B cell (primary cell): ENCODE data around the gene CCM2. TPM values are rescaled to one million over a fixed set of nuclear protein-coding genes. Genes with fewer than 3 reads are reported as not detected.

Experiments
- ATAC-seq: fragments of 200-7000 bp; cut with Tn5 transposase; one replicate; pipeline ENCODE4 v1.10.0; 2021; ENCODE audit warnings: low read depth, mild to moderate bottlenecking, moderate number of reproducible peaks, moderate library complexity
- CTCF ChIA-PET: fragments of 350-600 bp; sonication (Branson Sonifier 250); formaldehyde crosslinking; loops from one replicate; lab custom pipeline; 2021; ENCODE audit warnings: antibody characterized with exemption, inconsistent platforms; lab: Charles Lee
- POLR2A ChIA-PET: fragments of 350-600 bp; sonication (Branson Sonifier 250); formaldehyde crosslinking; loops from one replicate; lab custom pipeline; 2021; ENCODE audit warnings: antibody characterized with exemption; lab: Charles Lee
- DNase-seq: peaks from one replicate; pipeline ENCODE4 v3.0.0; 2013
- H2AFZ ChIP-seq: 2 replicates; pipeline ENCODE4 v1.6.1; 2012; ENCODE audit warnings: mild to moderate bottlenecking, low read depth, low read length; ENCODE audit not compliant: insufficient read depth, poor library complexity, severe bottlenecking
- H3K27ac ChIP-seq, 2 donors: 1 replicate in 1 of 2; 2 replicates in 1 of 2; pipeline ENCODE4 v1.5.1; 2012 to 2013; ENCODE audit warnings: low read length in 2 of 2, mild to moderate bottlenecking in 2 of 2, moderate library complexity in 1 of 2
- H3K27me3 ChIP-seq, 4 experiments: fragments of 200-600 bp in 1 of 4; sonication (generic) in 1 of 4; replicated peaks in 1 of 4; 1 replicate in 2 of 4; 2 replicates in 2 of 4; pipeline versions ENCODE4 v1.6.1 to v1.7.0; 2013 to 2016; ENCODE audit warnings: low read length in 3 of 4, mild to moderate bottlenecking in 2 of 4, mixed read lengths in 1 of 4, moderate library complexity in 1 of 4; ENCODE audit not compliant: insufficient read depth in 4 of 4, control insufficient read depth in 3 of 4; ENCODE audit errors: control extremely low read depth in 1 of 4
- H3K36me3 ChIP-seq, 2 experiments: replicated peaks in 1 of 2; 1 replicate in 1 of 2; 2 replicates in 1 of 2; pipeline versions ENCODE4 v1.6.1 to v1.7.1; 2013; ENCODE audit warnings: low read length in 1 of 2; ENCODE audit not compliant: insufficient read depth in 2 of 2, control insufficient read depth in 1 of 2; ENCODE audit errors: control extremely low read depth in 1 of 2, extremely low read depth in 1 of 2
- H3K4me1 ChIP-seq, 2 donors: fragments of 200-600 bp in 1 of 2; sonication (generic) in 1 of 2; 1 replicate in 1 of 2; 2 replicates in 1 of 2; pipeline versions ENCODE4 v1.5.1 to v1.6.1; 2013 to 2017; ENCODE audit warnings: low read length in 2 of 2; ENCODE audit not compliant: control insufficient read depth in 2 of 2, insufficient read depth in 2 of 2
- H3K4me2 ChIP-seq: replicated peaks from 2 replicates; pipeline ENCODE3; 2012; ENCODE audit warnings: mild to moderate bottlenecking, low read depth, low read length; ENCODE audit not compliant: poor library complexity, severe bottlenecking
- H3K4me3 ChIP-seq, 5 experiments: fragments of 200-600 bp in 1 of 5; sonication (generic) in 1 of 5; 1 replicate in 3 of 5; 2 replicates in 2 of 5; pipeline versions ENCODE4 v1.5.1 to v1.7.0; 2011 to 2016; ENCODE audit warnings: low read length in 4 of 5, mild to moderate bottlenecking in 4 of 5, low read depth in 2 of 5, control low read depth in 1 of 5, moderate library complexity in 1 of 5; ENCODE audit not compliant: insufficient read depth in 1 of 5; ENCODE audit errors: control extremely low read depth in 1 of 5, extremely low read depth in 1 of 5
- H3K79me2 ChIP-seq: fragments of 200-600 bp; sonication (generic); one replicate; pipeline ENCODE4 v1.6.0; 2016; ENCODE audit warnings: low read length; ENCODE audit not compliant: control insufficient read depth, insufficient read depth
- H3K9ac ChIP-seq: fragments of 200-600 bp; sonication (generic); 2 replicates; pipeline ENCODE4 v1.6.1; 2017; ENCODE audit warnings: mild to moderate bottlenecking, low read length, moderate library complexity
- H3K9me3 ChIP-seq, 3 donors: one replicate each; pipeline versions ENCODE4 v1.6.1 to v1.7.1; 2013; ENCODE audit warnings: low read length in 2 of 3; ENCODE audit not compliant: control insufficient read depth in 2 of 3, insufficient read depth in 1 of 3; ENCODE audit errors: control extremely low read depth in 1 of 3
- H4K20me1 ChIP-seq: 2 replicates; pipeline ENCODE4 v1.6.0; 2012; ENCODE audit warnings: mild to moderate bottlenecking, low read length; ENCODE audit not compliant: insufficient read depth, control insufficient read depth, poor library complexity, severe bottlenecking
- H3K27ac Mint-ChIP-seq: one replicate; pipeline ENCODE4 v1.8.0; 2021; ENCODE audit warnings: mixed read lengths
- H3K27me3 Mint-ChIP-seq: one replicate; pipeline ENCODE4 v1.8.0; 2021; ENCODE audit warnings: mixed read lengths
- H3K4me1 Mint-ChIP-seq: one replicate; pipeline ENCODE4 v1.8.0; 2021; ENCODE audit warnings: mixed read lengths
- H3K4me3 Mint-ChIP-seq: one replicate; pipeline ENCODE4 v1.8.0; 2021; ENCODE audit warnings: mixed read lengths
- H3K9me3 Mint-ChIP-seq: one replicate; pipeline ENCODE4 v1.8.0; 2022; ENCODE audit warnings: mixed read lengths; ENCODE audit not compliant: insufficient read depth
- CTCF ChIP-seq: fragments of 200-600 bp; IDR thresholded peaks from one replicate; pipeline ENCODE4 v1.8.0; 2022; ENCODE audit warnings: antibody characterized with exemption, mild to moderate bottlenecking
- EZH2 ChIP-seq: IDR thresholded peaks from 2 replicates; pipeline ENCODE4 v1.6.1; 2012; ENCODE audit warnings: borderline replicate concordance, low read depth, mild to moderate bottlenecking, moderate library complexity, low read length; ENCODE audit not compliant: insufficient read depth, poor library complexity, severe bottlenecking
- WGBS: methylation state at CpG from one replicate; pipeline ENCODE4 v1.1.5; 2013; ENCODE audit warnings: missing lambda C conversion rate; ENCODE audit not compliant: insufficient coverage; 5-methylcytosine and 5-hydroxymethylcytosine counted together
- intact Hi-C: fragments of 100-400 bp; cut with micrococcal nuclease; formaldehyde crosslinking; loops from one replicate; pipeline ENCODE4 v1.10.0; 2022
- polyA plus RNA-seq: library from polyadenylated mRNA; depleted of rRNA; stranded (reverse); fragments of >200 nt; gene quantifications from 2 replicates; pipeline ENCODE4 v1.2.3, GENCODE V29; 2012
- total RNA-seq, 2 donors: library from RNA; stranded (reverse); fragments of 120-200 nt in 1 of 2; gene quantifications; 1 replicate in 1 of 2; 2 replicates in 1 of 2; pipeline versions ENCODE4 v1.2.3 to v1.2.4, GENCODE V29; 2013 to 2022

CCM2 gene
- total and polyA plus RNA-seq, 2 donors (not counting 1 experiment from before 2014, with no cell fraction given), result 150 to 201 TPM

GRCh38 chr7:45060295-45060694 is 60.3 kb downstream of the CCM2 start:
- Histone ChIP-seq H3K9ac (no peak overlapping the region), H3K4me2 (no peak overlapping the region), H3K4me3 (no peak overlapping the region), H3K4me1 (peaks cover 11 to 14% of the 10 kb centered on the region in 2 donors), H3K9me3 (no peaks in the 10 kb centered on the region), H2AFZ (no peak overlapping the region), H3K36me3 (peaks cover 4 to 48% of the 10 kb centered on the region in 2 experiments), H3K27ac (peak overlapping the region in 1 of 2 donors; percentile 4), H4K20me1 (peaks cover 99% of the 10 kb centered on the region), H3K27me3 (no peaks in the 10 kb centered on the region), H3K79me2 (peaks cover 100% of the 10 kb centered on the region)
- TF ChIP-seq EZH2, result no peak
- TF ChIP-seq CTCF, result no peak
- no peak overlapping the region for H3K4me3 Mint-ChIP-seq
- H3K27ac Mint-ChIP-seq, result peak overlapping the region; percentile 33
- no peaks in the 10 kb centered on the region for H3K9me3 Mint-ChIP-seq
- DNase-seq (no peak), ATAC-seq (no peak)
- 100% methylated on average over 1 of the region's 3 CpGs for WGBS
- ChIA-PET CTCF (no interaction called here), POLR2A (no interaction called here)
- H3K27me3 Mint-ChIP-seq, result no peaks in the 10 kb centered on the region
- intact Hi-C loops, result loop anchor here (5.0 to 10.0 kb wide), 2 partner anchors 33 to 55 kb away; partner anchors contain the start of gene CCM2
- peaks cover 66% of the 10 kb centered on the region for H3K4me1 Mint-ChIP-seq

- Histone ChIP-seq H3K79me2 (peaks cover 100% of the 10 kb centered on the region), H4K20me1 (peaks cover 99% of the 10 kb centered on the region), H3K27me3 (no peaks in the 10 kb centered on the region), H3K36me3 (peaks cover 0 to 58% of the 10 kb centered on the region in 2 experiments), H3K9me3 (no peaks in the 10 kb centered on the region), H2AFZ (no peak overlapping the region), H3K4me2 (no peak overlapping the region), H3K9ac (no peak overlapping the region), H3K4me1 (peaks cover 11 to 14% of the 10 kb centered on the region in 2 donors), H3K4me3 (no peak overlapping the region), H3K27ac (peak overlapping the region in 1 of 2 donors; percentile 27)
- Mint-ChIP-seq H3K4me1 (peaks cover 61% of the 10 kb centered on the region), H3K27me3 (no peaks in the 10 kb centered on the region), H3K27ac (peak overlapping the region; percentile 74), H3K4me3 (no peak overlapping the region), H3K9me3 (no peaks in the 10 kb centered on the region)
- POLR2A ChIA-PET, result interaction anchor here (0.8 kb wide), 1 partner anchor 34 kb away, joined by 4 read pairs; no protein-coding TSS in a partner anchor
- ATAC-seq (no peak), DNase-seq (no peak)
- intact Hi-C loops, result loop anchor here (5.0 to 10.0 kb wide), 2 partner anchors 34 to 57 kb away; partner anchors contain the start of gene CCM2
- WGBS, result 100% methylated on average over 1 of the region's 2 CpGs
- no peak for TF ChIP-seq CTCF
- CTCF ChIA-PET, result interaction anchor here (0.7 to 0.9 kb wide), 2 partner anchors 9 to 11 kb away, joined by 3 to 5 read pairs; no protein-coding TSS in a partner anchor
Observed at GRCh38 chr7:45061352-45061751, 61.4 kb downstream of the CCM2 start.
